GM18517 (cell line): ENCODE measurements around the gene TGM3.

Experiments
- ATAC-seq: cut with Tn5 transposase; IDR thresholded peaks from one replicate; pipeline ENCODE4 v1.9.1; 2021; ENCODE audit warnings: mild to moderate bottlenecking, moderate library complexity; ENCODE audit not compliant: unreplicated experiment

The TGM3 gene

DNA sequence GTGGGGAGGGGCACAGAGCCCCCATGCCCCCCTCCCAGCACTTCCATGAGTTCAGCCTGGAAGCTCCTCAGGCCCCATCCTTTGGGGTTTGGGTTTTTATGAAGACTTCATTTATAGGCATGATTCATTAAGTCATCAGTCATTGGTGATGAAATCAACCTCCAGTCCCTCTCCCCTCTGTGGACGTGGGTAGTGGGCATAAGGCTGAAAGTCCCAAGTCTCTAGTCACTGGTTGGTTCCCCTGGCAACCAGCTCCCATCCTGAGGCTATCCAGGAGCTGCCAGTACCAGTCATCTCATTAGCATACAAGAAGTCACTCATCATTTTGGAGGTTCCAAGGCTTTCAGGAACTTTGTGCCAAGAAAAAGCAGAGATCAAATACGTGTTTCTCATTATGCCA lies 9.2 kb downstream of the TGM3 start:
- ATAC-seq = no peak

DNA sequence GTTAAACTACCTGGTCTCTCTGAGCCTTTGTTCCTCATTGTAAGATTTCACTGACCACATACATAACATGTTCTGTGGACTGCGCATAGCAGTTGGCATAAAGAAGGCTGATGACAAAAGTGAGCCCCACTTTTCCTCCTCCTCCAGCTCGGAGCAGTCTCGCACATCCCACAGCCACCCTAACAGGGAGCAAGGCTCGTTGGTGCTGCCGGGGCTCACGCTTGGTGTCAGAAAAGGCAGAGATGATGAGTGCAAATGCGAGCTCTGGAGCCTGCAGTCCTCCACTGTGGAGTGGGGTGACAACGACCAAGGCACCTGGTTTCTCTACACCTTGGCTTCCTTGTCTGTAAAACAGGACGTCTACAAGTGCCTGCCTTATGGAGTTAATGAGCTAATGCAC lies 9.7 kb downstream of the TGM3 start:
- ATAC-seq = no peak

DNA sequence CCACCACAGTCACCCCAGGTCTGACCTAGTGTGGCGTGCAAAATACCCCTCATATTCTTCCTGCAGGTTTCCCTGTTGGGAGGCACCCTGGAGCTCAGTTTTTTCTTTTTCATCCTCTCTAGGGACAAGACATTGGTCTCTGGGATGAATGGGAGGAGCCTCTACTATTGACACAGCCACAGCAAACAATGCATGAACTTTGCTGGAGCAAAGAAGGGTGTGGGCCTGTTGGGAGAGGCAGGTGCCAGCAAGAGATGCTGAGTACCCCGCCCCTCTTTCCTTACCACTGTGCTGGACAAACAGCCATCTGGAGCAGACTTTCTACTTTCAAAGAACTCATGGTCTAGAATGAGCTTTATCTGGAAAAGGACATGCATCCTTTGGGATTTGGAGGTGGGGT lies 10.1 kb downstream of the TGM3 start:
- no peak for ATAC-seq

DNA sequence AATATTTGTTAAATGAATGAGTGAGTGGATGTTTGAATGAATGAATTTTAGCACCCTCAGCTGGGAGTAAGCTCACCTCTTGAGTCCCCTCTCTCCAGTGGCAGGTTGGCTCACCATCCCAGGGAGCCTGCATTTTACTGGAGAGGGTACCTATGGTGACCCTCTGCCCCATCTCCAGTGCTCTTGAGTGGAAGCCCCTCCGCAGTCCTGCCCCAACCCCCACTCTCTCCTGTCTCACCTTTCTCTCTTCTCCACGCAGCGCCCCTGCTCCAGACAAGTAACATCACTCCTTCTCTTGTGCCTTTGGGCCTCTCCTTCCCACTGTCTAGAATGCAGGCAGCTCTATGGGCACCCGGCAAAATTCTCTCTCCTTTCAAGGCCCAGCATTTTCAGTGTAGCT lies 11.3 kb downstream of the TGM3 start:
- ATAC-seq = no peak

DNA sequence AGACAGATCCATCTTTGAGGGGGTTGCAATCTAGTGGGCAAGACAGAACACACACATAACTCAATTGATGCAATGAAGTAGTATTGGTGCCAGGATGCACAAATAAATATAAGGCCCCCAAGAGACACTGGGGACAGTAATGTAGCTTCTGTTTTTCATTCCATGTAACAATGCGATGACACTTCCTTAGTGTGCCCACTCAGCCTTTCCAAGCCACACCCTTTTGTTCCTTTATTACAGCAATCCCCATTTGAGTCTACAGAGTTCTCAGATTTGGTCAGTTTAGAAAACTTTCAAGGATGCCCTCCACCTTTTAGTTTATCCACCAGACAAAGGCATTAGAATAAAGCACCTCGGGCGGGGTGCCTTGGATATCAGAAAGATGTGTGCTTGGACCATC lies 15.5 kb downstream of the TGM3 start:
- ATAC-seq = no peak

DNA sequence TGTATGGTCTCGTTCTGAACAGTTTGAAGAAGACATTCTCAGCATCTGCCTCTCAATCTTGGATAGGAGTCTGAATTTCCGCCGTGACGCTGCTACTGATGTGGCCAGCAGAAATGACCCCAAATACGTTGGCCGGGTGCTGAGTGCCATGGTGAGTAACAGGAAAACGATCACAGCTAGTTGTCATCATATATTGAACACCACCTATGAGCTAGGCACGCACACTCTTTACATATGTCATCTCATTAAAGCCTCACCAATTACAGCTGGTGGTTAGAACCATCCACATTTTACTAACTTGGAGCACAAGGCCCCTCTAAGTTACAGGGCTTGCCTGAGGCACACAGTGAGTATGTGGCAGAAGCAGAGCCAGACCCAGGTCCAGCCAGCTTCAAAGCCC lies 17.1 kb downstream of the TGM3 start:
- ATAC-seq = no peak

DNA sequence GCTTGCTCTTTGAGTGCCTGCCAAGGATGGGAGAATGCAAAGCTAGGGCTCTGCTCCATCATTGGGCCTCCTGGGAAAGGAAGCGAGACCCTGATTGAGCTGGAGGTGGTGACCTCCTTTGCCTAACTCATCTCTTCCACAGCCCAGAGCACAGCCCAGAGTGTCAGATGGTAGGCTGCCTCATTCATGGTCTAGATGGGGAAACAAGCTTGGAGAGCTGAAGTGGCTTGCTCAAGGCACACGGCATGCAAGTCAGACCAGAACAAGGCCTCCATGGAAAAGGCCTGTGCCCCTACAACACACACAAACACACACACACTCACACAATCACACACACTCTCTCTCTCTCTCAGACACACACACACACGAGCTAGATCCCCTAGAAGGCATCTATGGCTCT lies 17.5 kb downstream of the TGM3 start:
- ATAC-seq = no peak

DNA sequence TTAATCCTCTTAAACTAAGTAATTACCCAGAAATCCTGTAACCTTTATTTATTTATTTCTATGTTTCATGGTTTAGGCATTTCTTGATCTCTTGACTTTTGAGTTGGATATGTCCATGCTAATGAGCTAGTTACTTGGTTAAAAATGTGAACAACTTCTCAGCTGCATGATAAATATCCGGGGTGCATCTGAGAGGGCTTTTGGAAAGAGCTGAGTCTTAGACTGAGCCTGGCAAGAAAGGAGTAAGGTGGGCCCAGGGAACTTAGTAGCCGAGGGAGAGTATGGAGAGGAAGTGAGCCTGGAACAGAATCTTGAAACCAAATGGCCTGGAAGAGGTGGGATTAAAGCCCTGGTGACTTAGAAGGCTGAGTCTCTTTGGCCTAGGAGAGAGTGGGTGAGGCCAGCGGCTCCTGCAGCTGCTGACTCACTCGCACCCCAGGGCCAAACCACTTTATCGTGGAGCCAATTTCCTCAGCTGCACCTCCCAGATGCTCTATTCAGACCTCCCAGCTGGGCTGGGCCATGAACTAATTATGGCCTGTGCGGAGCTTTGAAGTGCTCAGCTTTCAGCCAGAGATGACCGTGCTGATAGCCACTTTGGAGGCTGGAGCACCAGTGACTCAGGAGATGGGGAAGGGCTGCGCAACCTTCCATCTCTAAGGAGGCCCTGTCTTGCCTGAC lies 19.1 kb downstream of the TGM3 start:
- no peak for ATAC-seq

DNA sequence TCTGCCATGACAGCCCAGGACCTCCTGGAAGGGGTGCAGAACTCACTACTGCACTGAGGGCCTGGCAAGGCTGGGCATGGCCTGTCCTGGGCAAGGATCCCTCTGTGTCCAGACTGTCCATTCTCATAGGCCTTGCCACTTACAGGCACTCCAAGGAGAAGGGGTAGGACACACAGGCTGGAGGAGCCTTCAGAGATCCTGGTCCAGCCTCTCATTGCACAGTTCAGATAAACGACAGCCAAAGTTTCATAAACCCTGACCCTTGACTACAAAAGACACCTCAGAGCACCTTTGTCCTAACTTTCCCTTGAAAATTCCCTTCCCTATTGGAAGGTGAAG lies 19.6 kb downstream of the TGM3 start:
- ATAC-seq = no peak

DNA sequence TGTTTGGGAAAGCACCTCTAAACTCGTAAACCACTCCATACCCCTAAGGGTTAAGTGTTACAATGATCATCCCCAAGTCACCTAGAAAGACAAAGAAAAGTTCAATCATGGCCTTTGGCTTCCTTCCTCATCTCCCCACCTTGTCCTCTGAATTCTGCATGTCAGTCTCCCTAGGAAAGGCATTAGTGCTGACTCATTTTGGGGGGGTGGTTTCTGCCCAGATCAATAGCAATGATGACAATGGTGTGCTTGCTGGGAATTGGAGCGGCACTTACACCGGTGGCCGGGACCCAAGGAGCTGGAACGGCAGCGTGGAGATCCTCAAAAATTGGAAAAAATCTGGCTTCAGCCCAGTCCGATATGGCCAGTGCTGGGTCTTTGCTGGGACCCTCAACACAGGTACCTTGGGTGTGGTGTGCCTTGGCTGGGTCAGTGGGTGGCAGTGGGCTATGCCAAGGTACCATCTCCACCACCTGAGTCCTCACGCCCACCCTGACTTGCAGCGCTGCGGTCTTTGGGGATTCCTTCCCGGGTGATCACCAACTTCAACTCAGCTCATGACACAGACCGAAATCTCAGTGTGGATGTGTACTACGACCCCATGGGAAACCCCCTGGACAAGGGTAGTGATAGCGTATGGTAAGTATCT lies 21.2 kb downstream of the TGM3 start:
- no peak for ATAC-seq

DNA sequence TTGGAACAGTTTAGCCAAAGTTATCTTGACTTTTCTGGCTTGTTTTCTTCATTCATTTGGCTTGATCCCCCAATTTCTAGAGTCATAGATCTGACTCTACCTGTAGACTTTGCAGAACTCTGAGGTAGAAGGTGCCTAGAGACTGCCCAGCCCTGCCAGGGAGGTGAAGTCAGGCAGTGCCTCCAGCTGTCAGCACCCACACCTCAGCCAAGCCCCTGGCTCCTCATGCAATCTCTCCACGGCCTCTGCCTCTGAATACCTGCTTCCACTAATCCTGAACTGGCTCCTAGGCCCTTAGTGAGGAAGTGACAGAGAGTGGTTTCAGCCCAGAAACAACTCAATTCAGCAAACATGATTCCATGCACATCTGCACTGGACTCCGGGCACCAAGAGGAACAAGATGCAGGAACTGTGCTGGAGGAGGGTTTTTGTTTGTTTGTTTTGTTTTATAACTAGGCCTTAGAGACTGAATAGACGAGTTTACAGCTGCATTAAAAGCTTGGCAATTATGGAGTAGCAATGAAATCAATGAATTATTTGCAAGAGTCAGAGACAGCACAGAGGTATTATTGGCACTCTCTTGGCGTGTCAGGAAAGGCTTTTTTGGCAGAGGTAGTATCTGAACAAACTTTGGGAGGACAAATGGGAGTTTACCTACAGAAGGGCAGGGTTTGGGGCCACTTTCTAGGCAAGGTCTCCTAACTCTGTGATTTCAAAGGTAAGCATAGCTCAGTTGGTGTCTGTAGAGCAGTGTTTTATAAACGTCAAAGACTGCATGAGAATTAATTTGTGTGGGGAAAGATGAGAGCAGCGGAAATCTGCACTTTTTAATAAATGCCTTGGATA lies 25.2 kb downstream of the TGM3 start:
- ATAC-seq = no peak

DNA sequence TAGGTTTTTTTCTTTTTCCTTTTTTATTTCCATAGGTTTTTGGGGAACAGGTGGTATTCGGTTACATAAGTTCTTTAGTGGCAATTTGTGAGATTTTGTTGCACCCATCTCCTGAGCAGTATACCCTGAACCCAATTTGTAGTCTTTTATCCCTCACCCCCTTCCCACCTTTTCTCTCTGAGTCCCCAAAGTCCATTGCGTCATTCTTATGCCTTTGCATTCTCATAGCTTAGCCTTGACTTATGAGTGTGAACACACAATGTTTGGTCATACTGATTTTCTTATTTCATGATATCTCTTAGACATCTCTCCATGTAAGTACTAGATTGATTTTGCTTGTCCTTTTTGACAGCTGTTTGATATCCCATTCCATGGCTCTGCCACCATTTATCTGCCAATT lies 27.2 kb downstream of the TGM3 start:
- no peak for ATAC-seq

DNA sequence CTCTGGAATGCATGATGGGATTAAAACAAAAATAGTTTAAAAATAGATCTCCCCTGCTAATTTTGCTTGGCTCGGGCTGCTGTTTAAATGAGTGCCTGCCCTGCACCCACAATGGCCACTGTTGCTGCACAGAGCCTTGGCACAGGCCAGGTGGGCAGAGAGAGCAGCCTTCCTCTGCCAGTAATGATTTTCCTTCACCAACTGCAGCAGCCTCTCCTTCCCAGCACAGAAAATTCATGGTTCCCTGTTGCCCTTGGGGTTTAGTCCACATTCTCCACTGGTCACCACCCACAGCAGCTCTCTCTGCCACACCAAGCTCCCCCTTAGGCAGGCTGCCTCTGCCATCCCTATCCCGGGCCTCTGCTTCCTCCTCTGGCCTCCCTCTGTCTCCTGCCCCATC lies 30.2 kb downstream of the TGM3 start:
- no peak for ATAC-seq

DNA sequence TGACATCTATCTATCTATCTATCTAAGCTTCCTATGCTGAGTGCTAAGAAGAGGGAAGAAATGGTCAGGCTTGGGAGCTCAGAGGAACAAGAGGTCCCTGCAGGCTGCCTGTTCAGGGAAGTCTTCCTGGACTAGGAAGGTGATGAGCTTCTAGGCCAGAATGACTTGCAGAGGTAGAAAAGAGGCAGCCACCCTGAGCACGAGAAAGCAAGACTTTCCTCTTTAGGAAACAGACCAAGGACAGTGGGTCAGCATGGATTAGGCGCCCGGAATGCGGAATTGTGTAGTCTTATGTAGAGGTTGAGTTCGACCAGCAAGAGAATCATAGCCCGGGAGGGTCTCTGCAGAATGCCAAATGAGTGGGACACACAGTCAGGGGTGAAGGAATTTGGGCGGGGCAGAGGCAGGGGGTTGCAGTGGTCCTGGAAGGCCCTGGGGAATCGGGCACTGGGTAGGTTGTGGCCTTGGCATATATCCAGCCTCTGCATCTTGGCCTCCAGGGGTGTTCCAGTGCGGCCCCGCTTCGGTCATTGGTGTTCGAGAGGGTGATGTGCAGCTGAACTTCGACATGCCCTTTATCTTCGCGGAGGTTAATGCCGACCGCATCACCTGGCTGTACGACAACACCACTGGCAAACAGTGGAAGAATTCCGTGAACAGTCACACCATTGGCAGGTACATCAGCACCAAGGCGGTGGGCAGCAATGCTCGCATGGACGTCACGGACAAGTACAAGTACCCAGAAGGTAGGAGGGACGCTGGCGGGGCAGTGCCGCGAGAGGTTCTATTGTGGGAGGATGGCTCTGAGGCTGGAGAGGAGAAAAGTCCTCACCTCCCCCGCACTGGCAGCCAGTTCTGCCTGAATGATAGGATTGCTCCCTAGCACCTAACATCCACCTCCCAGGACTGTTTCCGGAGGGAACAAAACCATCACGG lies 32.1 kb downstream of the TGM3 start:
- no peak for ATAC-seq

DNA sequence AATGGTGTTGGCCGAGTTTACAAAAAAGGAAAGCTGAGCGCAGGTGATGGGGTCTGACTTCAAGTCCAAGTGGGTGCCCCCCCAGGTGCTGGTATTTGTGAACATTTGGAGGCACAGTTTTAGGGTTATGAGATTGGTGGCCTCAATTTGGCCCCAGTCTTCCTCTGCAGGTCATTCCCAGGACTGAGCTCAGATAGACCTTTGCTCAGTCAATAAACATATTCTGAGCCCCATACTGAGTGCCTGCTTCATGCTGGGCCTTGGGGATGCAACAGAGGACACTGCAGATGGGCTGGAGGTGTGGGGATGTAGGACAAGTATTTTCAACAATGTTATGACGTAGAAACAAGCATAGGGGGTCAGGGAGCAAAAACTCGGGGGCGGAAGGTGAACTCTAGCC lies 33.5 kb downstream of the TGM3 start:
- no peak for ATAC-seq

DNA sequence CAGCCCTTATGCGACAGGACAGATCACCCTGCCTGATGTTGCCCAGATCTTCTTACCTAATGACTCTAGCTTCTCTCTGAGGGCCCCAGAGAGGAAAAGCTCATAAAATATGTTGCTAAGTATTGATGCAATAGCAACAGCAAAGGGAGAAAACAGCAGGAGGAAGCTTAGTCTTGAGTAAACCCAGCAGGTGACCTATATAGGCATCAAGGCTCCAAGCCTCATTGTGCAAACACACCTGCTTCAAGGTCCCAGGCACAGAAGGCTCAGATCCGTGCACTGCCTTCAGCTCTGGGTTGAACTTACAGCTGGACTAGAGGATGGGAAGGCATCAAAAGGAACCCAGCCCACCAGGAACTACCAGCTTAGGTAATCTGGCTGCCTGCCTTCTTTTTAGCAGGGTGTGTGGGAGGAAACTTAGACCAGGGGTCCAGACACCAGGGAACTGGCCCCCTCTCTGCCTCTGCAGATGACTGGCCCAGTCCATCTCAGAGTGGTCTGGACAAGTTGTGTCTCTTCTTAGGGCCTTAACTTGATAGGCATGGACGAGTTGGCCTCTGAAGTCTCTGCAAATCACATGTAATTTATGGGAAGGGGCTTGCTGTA lies 34.4 kb downstream of the TGM3 start:
- no peak for ATAC-seq

DNA sequence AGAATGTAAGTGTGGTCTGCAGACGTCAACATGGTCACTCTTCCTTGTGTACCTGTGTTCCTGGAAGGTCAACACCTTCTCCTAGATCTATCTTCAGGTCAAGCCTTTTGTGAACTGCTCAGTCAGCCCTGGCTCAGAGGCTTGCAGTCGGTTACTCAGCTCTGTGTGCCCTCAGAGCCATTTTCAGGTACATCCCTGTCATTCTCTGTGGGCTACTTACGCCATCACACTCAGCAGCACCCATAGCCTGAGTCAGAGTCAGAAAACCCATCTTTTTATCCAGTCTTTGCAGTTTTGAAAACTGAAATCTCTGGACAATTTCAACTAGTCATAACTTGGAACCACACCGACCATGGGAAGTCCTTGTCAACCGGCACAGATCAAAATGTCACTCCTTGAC lies 35.3 kb downstream of the TGM3 start:
- no peak for ATAC-seq

DNA sequence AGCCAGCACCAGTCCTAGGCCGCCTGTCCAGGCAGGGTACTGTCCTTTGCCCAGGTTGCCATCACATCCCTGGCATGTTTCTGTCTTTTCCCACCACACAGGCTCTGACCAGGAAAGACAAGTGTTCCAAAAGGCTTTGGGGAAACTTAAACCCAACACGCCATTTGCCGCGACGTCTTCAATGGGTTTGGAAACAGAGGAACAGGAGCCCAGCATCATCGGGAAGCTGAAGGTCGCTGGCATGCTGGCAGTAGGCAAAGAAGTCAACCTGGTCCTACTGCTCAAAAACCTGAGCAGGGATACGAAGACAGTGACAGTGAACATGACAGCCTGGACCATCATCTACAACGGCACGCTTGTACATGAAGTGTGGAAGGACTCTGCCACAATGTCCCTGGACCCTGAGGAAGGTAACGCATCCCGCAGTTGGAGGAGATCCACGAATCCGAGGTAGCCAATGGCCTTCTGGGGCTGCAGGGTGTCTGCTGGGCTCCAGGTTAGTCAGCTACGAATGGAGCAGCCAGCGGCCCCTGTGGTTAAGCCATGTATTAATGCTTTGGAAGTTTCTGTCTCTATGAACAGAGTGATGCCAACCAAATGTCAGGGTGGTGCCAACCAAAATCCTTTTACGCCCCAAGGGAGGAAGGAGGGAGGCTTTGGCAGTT lies 36.2 kb downstream of the TGM3 start:
- no peak for ATAC-seq

DNA sequence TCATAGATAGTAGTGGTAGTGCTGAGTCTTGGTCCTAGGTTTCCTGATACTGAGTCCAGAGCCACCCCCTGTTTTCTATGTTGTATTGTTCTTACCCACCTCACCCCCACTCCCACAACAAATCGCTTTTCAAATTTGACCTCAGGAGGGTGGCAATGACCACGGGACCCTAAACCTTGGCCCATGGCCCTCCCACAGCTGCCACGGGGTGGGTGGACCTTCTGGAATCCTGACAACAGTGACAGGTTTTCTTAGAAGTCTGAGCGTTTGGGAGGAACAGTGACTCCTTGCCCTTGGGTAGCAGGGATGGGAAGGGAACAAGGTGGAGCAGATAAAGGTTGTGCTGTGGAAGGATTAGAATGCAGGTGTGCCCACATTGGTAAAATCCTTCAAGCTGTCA lies 36.9 kb downstream of the TGM3 start:
- no peak for ATAC-seq

DNA sequence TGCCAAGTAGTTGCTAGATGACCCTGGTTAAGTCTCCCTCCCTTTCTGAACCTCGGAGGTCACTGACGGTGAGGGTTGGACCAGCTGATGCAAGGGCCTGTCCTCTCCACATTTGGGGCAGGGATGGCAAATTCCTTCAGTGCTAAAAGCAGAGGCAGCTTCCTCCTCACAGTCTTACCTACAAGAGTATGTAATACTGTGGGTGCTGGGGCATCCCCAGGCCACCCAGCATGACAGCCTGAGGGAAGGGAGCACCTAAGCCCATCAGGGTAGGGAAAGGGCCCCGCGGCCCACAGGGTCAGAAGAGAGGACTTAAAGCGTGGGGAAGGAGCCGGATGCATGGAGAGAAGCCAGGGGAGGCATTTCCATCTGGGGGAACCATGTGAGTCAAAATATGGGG lies 38.0 kb downstream of the TGM3 start:
- ATAC-seq = no peak
